Neural cell (in vitro differentiated cells): ENCODE measurements around the gene RPL28.

Source experiments
- EP300 ChIP-seq: fragments of 450-650 bp; conservative IDR thresholded peaks from 2 replicates; pipeline ENCODE4 v1.6.1; 2014; ENCODE audit warnings: antibody characterized with exemption, mild to moderate bottlenecking, moderate library complexity; ENCODE audit not compliant: poor library complexity, severe bottlenecking
- EZH2 ChIP-seq: fragments of 200-600, 300-800 bp; shearing (Covaris generic), sonication (generic); IDR thresholded peaks from 2 replicates; pipeline ENCODE4 v1.6.1; 2014; ENCODE audit warnings: antibody characterized with exemption, low read length, borderline replicate concordance, mild to moderate bottlenecking; ENCODE audit not compliant: insufficient read depth, poor library complexity, severe bottlenecking
- POLR2AphosphoS5 ChIP-seq: IDR thresholded peaks from 2 replicates; pipeline ENCODE4 v1.6.1; 2012
- RAD21 ChIP-seq: fragments of 450-650 bp; conservative IDR thresholded peaks from 2 replicates; pipeline ENCODE4 v1.6.1; 2014; ENCODE audit warnings: antibody characterized with exemption, mild to moderate bottlenecking, moderate library complexity
- TF ChIP-seq, protein P1 (sequence below): fragments of 450-650 bp; IDR thresholded peaks from 2 replicates; pipeline ENCODE4 v1.5.1; 2014; ENCODE audit warnings: antibody characterized with exemption, mild to moderate bottlenecking, moderate library complexity; ENCODE audit not compliant: poor library complexity, severe bottlenecking
- TF ChIP-seq, protein P2 (sequence below): IDR thresholded peaks from 2 replicates; pipeline ENCODE4 v1.6.1; 2012; ENCODE audit warnings: borderline replicate concordance

DNA sequence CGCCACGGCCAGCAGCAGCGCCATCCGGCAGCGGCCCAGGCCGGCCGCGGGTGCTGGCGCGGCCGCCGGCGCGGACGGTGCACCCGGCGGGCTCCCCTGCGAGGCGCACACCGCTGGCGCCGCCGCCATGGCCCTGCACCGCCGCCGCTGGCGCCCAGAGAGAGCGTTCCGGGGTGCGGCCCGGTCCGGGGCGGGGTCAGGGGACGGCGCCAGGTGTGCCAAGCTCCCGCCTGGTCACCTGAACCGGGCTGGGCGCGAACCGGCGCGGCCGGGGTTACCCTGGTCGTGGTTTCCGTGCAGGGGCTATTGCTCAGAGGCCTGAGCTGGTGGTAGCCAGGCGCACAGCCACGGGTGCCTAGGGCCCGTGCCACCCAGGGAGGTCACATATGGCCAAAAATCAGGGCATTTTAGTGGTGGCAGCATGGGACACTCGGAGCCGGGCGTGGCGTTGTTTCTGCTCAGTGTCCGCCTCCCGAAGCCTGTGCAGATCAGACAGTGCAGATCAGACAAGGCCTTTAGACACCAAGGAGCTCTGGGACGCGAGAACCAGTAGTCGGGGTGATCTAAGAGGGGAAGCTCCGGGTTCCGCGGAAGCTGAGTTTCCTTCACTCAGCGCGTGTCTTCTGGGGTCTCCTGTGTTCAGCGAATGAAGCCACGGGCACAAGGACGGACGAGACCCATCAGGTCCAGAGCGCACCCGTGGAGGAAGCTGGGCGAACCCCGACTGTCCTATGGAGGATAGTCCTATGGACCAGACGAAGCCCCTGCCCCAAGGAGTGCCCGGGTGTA, 1.4 kb upstream of the RPL28 start, which contains the start of gene TMEM238:
- TF ChIP-seq, protein P1, sequence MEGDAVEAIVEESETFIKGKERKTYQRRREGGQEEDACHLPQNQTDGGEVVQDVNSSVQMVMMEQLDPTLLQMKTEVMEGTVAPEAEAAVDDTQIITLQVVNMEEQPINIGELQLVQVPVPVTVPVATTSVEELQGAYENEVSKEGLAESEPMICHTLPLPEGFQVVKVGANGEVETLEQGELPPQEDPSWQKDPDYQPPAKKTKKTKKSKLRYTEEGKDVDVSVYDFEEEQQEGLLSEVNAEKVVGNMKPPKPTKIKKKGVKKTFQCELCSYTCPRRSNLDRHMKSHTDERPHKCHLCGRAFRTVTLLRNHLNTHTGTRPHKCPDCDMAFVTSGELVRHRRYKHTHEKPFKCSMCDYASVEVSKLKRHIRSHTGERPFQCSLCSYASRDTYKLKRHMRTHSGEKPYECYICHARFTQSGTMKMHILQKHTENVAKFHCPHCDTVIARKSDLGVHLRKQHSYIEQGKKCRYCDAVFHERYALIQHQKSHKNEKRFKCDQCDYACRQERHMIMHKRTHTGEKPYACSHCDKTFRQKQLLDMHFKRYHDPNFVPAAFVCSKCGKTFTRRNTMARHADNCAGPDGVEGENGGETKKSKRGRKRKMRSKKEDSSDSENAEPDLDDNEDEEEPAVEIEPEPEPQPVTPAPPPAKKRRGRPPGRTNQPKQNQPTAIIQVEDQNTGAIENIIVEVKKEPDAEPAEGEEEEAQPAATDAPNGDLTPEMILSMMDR, result peak; percentile 4
- TF ChIP-seq POLR2AphosphoS5 (no peak), EZH2 (no peak), EP300 (no peak), RAD21 (no peak)
- TF ChIP-seq, protein P2, sequence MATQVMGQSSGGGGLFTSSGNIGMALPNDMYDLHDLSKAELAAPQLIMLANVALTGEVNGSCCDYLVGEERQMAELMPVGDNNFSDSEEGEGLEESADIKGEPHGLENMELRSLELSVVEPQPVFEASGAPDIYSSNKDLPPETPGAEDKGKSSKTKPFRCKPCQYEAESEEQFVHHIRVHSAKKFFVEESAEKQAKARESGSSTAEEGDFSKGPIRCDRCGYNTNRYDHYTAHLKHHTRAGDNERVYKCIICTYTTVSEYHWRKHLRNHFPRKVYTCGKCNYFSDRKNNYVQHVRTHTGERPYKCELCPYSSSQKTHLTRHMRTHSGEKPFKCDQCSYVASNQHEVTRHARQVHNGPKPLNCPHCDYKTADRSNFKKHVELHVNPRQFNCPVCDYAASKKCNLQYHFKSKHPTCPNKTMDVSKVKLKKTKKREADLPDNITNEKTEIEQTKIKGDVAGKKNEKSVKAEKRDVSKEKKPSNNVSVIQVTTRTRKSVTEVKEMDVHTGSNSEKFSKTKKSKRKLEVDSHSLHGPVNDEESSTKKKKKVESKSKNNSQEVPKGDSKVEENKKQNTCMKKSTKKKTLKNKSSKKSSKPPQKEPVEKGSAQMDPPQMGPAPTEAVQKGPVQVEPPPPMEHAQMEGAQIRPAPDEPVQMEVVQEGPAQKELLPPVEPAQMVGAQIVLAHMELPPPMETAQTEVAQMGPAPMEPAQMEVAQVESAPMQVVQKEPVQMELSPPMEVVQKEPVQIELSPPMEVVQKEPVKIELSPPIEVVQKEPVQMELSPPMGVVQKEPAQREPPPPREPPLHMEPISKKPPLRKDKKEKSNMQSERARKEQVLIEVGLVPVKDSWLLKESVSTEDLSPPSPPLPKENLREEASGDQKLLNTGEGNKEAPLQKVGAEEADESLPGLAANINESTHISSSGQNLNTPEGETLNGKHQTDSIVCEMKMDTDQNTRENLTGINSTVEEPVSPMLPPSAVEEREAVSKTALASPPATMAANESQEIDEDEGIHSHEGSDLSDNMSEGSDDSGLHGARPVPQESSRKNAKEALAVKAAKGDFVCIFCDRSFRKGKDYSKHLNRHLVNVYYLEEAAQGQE, result no peak
